GM19468 (cell line): ENCODE measurements around the gene NQO2.

ENCODE experiments used
- ATAC-seq: cut with Tn5 transposase; IDR thresholded peaks from one replicate; pipeline ENCODE4 v1.9.1; 2021; ENCODE audit warnings: mild to moderate bottlenecking, moderate library complexity, moderate number of reproducible peaks; ENCODE audit not compliant: unreplicated experiment; ENCODE audit errors: extremely low read depth

The NQO2 gene

GRCh38 chr6:2999618-3000557 is at the start of gene NQO2:
NQO2 (plus strand) TSS chr6:2999894; CDS start chr6:3006553, 6,659 bp downstream.
- ATAC-seq, result peak; percentile 41

GRCh38 chr6:2950713-2951112 is 49.0 kb upstream of the NQO2 start:
- ATAC-seq, result no peak

- no peak for ATAC-seq
Measured at GRCh38 chr6:2951728-2952127, 48.0 kb upstream of the NQO2 start.

GRCh38 chr6:2952557-2953095 is 47.1 kb upstream of the NQO2 start:
- ATAC-seq, result no peak

GRCh38 chr6:2953098-2953497 is 46.6 kb upstream of the NQO2 start:
- ATAC-seq, result no peak

- ATAC-seq, result no peak
Measured at GRCh38 chr6:2956930-2957685, 42.6 kb upstream of the NQO2 start.

GRCh38 chr6:2957696-2958330 is 41.9 kb upstream of the NQO2 start:
- no peak for ATAC-seq

- no peak for ATAC-seq
Measured at GRCh38 chr6:2958331-2958711, 41.4 kb upstream of the NQO2 start.

GRCh38 chr6:2958776-2959175 is 40.9 kb upstream of the NQO2 start:
- no peak for ATAC-seq

GRCh38 chr6:2959909-2960719 is 39.6 kb upstream of the NQO2 start:
- ATAC-seq, result no peak

GRCh38 chr6:2960935-2961334 is 38.8 kb upstream of the NQO2 start:
- no peak for ATAC-seq

GRCh38 chr6:2961506-2961905 is 38.2 kb upstream of the NQO2 start:
- ATAC-seq, result no peak

- no peak for ATAC-seq
Measured at GRCh38 chr6:2962004-2962403, 37.7 kb upstream of the NQO2 start.

- ATAC-seq, result no peak
Measured at GRCh38 chr6:2962636-2963035, 37.1 kb upstream of the NQO2 start.

GRCh38 chr6:2963756-2964155 is 35.9 kb upstream of the NQO2 start:
- ATAC-seq, result no peak

- no peak for ATAC-seq
Measured at GRCh38 chr6:2964793-2965505, 34.7 kb upstream of the NQO2 start.

- ATAC-seq, result no peak
Measured at GRCh38 chr6:2966347-2966746, 33.3 kb upstream of the NQO2 start.

- no peak for ATAC-seq
Measured at GRCh38 chr6:2967936-2968335, 31.8 kb upstream of the NQO2 start.

- ATAC-seq, result no peak
Measured at GRCh38 chr6:2968600-2969135, 31.0 kb upstream of the NQO2 start.
